GM19193 (cell line): ENCODE results near the gene SLC17A1.

ENCODE experiments used
- POLR2A ChIP-seq: IDR thresholded peaks from 4 replicates; pipeline ENCODE4 v1.6.1; 2011; ENCODE audit not compliant: insufficient read depth, insufficient read length; ENCODE audit errors: extremely low read depth

The SLC17A1 gene

DNA sequence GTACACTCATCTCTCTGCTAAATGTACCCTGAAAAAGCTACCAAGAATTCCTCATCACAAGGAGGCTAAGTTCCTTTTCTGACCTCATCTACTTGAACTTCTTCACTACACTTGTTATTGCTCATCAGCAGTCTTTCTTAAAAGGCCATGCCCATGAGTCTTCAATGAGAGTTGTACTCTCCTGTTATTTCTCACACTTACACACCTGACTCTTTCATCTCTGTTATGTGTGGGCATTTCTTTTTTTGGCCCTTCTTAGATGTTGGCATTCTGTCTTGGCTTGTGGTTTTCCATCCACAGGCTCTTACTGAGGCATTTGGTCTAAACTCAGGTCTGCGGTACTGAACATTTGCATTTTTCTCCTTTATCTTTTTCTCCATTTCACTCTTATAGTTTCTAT, 10.7 kb upstream of the SLC17A1 start:
- TF ChIP-seq POLR2A, result no peak

DNA sequence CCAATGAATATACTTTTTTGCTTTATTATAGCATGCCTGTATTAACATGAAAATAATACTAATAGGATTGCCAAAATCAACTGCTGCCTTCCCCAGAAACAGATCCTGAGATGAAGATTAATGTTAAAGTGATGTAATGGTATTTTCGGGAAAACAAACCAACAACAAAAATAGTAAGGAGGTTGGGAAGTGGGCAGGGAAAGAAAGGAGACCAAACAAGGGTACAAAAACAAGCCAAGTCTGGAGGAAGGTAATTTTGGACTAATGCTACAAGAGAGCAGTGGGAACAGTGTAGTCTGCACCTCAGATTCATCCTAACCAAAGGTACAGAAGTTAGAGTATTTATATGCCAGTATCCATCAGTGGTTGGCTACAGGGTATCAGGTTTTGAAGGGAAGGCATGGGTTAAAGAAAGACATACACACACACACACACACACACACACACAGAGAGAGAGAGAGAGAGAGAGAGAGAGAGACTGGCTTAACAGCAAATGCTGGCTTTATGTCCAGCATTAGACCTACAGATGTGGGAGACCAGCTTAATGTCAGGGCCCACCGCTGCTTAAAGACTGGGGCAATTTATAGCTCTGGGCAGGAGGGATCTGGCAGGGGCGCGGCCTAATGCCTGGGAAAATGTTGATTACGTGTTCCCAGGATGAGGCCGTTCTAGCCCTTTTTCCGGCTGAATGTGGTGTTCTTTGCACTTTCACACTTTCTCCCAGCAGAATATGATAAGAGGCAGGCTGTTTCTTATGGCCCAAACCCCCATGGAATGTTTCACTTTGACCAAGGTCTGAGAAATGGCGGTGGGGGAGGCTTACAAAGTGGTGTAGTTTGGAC, 3.8 kb upstream of the SLC17A1 start:
- TF ChIP-seq POLR2A, result no peak

DNA sequence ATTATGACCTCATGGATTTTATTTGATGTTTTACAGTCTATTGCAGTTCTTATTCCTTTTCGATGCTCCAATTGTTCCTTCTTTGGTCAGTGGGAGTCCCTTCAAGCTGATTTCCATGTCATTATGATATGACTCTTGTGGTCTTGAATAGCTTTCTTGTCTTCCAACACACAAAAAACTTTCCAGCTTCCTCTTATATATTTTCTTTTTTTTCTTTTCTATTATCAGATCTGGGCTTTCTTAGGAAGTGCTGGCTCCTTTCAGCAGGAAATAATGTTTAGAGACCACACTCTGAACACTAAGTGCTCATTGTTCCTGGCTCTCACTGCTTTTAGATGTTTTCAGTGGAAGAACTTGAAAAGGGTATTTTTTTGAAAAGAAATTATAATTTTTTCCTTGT, 3.1 kb upstream of the SLC17A1 start:
- TF ChIP-seq POLR2A, result no peak

GRCh38 chr6:25833136-25833535, 1.3 kb upstream of the SLC17A1 start:
- no peak for TF ChIP-seq POLR2A

DNA sequence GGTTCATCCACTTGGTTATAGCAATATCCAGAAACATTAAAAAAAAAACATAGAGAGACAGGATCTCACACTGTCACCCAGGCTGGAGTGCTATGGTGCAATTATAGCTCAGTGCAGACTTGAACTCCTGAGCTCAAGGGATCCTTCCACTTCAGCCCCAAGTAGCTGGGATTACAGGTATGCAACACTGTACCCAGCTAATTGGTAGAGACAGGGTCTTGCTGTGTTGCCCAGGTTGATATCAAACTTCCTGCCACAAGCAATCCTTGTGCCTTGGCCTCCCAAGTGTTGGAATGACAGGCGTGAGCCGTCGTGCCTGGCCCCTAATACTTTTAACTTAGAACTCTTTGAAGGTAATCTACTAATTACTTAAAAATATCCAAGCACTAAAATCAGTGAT, 818 bp upstream of the SLC17A1 start:
- no peak for TF ChIP-seq POLR2A

DNA sequence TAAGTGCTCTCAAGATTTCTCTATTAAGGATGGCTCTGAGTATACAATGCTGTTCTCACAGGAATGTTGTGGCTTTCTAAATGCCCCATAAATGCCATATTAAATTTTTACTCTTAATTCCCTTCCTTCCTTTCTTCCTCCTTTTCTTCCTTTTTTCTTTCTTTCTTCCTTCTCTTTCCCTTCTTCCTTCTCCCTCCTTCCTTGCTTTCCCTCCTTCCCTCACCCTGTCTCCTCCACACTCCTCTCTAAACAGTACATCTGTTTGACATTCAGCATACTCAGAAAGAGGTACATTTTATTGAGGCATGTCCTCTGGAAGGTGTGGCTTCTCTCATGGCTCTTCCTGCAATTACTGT, 433 bp upstream of the SLC17A1 start:
- TF ChIP-seq POLR2A, result no peak

DNA sequence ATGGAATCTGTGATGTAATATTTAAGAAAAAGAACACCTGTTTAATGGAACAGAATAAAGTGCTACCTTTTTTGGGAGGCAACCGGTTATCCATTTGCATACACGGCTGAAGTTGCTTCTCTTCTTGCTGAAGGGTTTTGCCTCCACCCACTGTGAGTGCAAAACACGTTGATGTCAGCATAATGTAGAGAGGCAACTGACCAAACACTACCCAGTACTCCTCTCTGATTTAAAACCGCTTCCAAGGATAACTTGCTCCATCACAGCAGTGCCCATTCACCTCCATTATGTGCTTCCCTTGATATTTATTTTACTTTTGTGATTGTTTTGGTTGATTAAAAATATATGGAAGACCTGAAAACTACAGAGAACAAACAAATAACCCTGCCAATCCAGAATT, 1.4 kb downstream of the SLC17A1 start:
- TF ChIP-seq POLR2A, result no peak

DNA sequence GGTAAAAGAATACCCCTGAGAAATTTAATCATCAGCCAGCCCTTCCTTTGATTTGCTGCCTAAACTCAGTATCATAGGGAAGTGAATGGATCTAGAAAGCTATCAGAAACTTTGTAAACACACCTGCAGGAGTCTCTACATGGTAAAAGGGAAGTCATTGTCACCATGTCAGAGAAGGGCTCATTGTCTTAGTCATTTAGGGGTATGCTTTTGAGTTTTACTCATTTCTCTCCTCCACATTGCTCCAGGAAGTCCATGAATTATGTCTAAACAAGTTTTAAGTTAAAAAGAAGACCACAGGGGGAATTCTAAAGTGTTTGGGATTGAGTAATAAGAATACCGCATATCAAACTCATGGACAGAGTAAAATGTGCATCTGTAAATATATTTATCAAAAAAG, 2.5 kb downstream of the SLC17A1 start:
- no peak for TF ChIP-seq POLR2A

DNA sequence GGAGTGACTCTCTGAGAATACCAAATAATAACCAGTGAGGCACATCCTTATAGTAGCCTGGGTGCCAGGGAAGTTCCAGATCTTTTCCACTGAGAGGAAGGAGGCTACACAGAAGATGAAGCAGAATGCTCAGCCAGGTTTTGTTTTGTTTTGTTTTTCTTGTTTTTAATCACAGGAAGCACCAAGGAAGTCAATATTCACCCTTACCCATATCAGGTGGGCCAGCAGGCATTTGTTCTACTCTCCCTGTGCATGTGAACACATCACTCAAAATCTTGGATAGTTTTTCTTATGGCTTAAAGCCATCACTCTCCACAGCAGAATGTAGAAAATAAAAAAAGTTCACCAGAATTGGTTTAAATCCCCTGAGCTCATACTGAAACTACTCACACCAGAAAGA, 10.5 kb downstream of the SLC17A1 start:
- TF ChIP-seq POLR2A, result no peak

DNA sequence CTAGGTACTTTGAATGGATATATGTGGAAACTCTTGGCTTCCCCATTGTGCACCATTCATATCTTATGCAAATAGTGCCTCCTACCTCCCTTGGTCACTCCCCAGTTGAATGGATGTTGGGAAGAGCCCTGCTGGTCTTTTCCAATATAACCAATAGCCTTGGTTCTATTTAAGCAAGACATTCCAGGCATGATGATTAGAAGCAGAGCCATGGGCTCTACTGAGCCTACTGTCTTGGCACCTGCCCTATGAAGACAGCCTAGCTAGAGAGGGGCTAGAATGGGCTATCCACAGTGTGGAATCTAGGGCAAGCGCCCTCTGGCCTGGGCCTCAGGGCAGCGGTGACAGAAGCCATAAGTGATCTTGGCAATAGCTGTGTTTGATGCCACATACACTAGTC, 15.6 kb downstream of the SLC17A1 start:
- no peak for TF ChIP-seq POLR2A

- no peak for TF ChIP-seq POLR2A
Measured at GRCh38 chr6:25815194-25815593, 16.7 kb downstream of the SLC17A1 start.

GRCh38 chr6:25804804-25805203, 27.0 kb downstream of the SLC17A1 start:
- no peak for TF ChIP-seq POLR2A

GRCh38 chr6:25801436-25801835, 30.4 kb downstream of the SLC17A1 start:
- TF ChIP-seq POLR2A, result no peak

DNA sequence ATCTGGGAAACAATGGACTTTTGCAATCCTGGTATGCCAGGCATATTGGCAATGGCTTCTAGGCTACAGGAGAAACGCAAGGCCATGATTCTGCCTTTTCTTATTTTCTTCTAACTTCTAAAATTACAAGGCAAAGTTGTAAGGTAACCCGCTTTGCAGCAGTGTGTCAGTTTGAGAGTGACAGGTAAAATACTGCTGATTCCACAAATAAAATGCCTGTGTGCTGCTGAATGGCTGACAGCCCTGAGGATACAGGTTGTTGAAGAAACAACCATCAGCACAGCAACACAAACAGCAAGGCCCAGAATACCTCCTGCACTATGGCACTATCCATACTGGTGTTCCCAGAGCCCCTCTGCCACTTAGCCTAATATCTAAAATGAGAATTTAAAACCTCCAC, 37.1 kb downstream of the SLC17A1 start:
- no peak for TF ChIP-seq POLR2A

DNA sequence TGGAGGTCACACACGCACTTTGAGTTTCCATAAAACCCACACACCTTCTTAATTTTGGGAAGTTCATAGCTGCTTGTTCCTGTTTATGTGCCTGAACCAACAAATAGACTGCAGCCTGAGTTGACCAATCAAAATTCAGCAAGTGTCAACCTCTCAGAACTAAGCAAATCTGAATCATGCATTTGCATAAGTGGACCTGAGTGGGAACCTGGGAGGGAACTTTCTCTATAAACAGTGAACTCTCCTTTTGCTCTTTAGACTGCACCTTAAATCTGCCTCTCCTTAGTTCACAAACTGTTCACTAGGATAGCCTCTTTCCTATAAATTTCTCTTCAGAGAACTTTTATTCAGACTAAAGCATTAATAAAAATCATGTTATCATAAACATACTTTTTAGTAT, 37.9 kb downstream of the SLC17A1 start:
- TF ChIP-seq POLR2A, result no peak

DNA sequence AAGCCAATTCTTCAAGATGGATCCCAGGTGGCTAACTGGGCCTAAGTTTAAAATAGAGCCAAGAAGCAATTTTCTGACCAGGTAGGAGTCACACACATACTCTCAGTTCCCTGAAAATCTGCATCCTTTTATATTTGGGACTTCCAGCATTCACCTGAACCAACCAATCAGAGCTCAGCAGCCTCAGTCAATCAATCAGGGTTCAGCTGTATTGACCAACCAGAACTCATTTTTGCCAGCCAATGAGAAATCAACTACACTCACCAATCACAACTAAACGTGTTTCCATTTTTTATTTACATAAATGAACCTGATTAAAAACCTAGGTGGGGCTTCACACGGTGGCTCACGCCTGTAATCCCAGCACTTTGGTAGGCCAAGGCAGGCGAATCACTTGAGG, 39.8 kb downstream of the SLC17A1 start:
- TF ChIP-seq POLR2A, result no peak

- no peak for TF ChIP-seq POLR2A
Measured at GRCh38 chr6:25789475-25789874, 42.4 kb downstream of the SLC17A1 start.
